IMR-90 (cell line): Measurements from ENCODE around the gene NME7.
A peak's percentile ranks its signal among the peaks of the same experiment; 100 is the strongest.

Experiments used
- CEBPB ChIP-seq: IDR thresholded peaks from 2 replicates; pipeline ENCODE4 v1.6.1; 2012; ENCODE audit warnings: low read depth, low read length, improper control_type of control experiment
- CTCF ChIP-seq: conservative IDR thresholded peaks from 2 replicates; pipeline ENCODE4 v1.5.1; 2012; ENCODE audit warnings: mild to moderate bottlenecking, low read depth, low read length, improper control_type of control experiment
- ELK1 ChIP-seq: fragments of 150-350 bp; IDR thresholded peaks from 2 replicates; pipeline ENCODE4 v1.6.1; 2016; ENCODE audit warnings: low read depth, mild to moderate bottlenecking, low read length, moderate library complexity, borderline replicate concordance
- FOS ChIP-seq: fragments of 150-350 bp; IDR thresholded peaks from 2 replicates; pipeline ENCODE4 v1.6.1; 2016; ENCODE audit warnings: low read depth, low read length
- MAFK ChIP-seq: IDR thresholded peaks from 2 replicates; pipeline ENCODE4 v1.6.1; 2012; ENCODE audit warnings: low read depth, low read length, improper control_type of control experiment
- MAZ ChIP-seq: IDR thresholded peaks from 2 replicates; pipeline ENCODE4 v1.6.1; 2012; ENCODE audit warnings: low read depth, mild to moderate bottlenecking, low read length, improper control_type of control experiment, moderate library complexity, borderline replicate concordance
- NFE2L2 ChIP-seq: fragments of 150-350 bp; IDR thresholded peaks from 2 replicates; pipeline ENCODE4 v1.6.1; 2016; ENCODE audit warnings: low read depth, mild to moderate bottlenecking, low read length
- POLR2A ChIP-seq: IDR thresholded peaks from 2 replicates; pipeline ENCODE4 v1.6.1; 2012; ENCODE audit warnings: mild to moderate bottlenecking, low read depth, low read length
- RAD21 ChIP-seq: IDR thresholded peaks from 2 replicates; pipeline ENCODE4 v1.6.1; 2012; ENCODE audit warnings: low read length, improper control_type of control experiment
- RCOR1 ChIP-seq: IDR thresholded peaks from 2 replicates; pipeline ENCODE4 v1.6.1; 2012; ENCODE audit warnings: mild to moderate bottlenecking, low read length, improper control_type of control experiment; ENCODE audit not compliant: insufficient replicate concordance
- RFX5 ChIP-seq: IDR thresholded peaks from 2 replicates; pipeline ENCODE4 v1.8.0; 2012; ENCODE audit warnings: low read depth, mild to moderate bottlenecking, low read length, moderate library complexity
- SMC3 ChIP-seq: fragments of 150-350 bp; IDR thresholded peaks from 2 replicates; pipeline ENCODE4 v1.6.1; 2016; ENCODE audit warnings: low read depth, mild to moderate bottlenecking, antibody characterized with exemption, low read length, moderate library complexity

DNA sequence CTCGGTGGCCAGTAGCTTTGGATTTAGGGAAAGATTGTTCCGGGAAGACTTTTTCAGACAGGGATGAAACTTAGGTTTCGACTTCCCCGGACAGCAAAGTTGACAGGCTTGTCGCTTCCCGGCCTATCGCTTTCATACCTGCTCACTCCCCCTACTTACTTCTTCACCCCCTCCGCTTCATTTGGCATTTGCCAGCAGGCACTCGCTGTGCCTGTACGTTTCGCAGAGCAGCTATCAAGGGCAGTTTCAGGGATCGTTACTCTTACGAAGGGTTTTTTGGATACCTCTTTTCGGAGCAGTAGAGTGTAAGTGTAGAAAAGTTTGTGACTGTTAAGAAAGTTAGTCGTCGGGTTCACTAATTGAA, 791 bp upstream of the NME7 start:
- TF ChIP-seq CTCF (no peak), SMC3 (no peak), RAD21 (no peak), POLR2A (peak; percentile 17; the same call in 1 of the 2 replicates), RCOR1 (no peak), MAFK (no peak), MAZ (no peak), RFX5 (no peak), FOS (no peak), ELK1 (no peak), NFE2L2 (no peak), CEBPB (no peak)
